ENCODE measurements around the gene GID8. TPM values are rescaled to one million over a fixed set of nuclear protein-coding genes. Genes with fewer than 3 reads are reported as not detected.

The GID8 gene
- total and polyA plus RNA-seq, 4 donors = 10.2 to 23.6 (median 14.6) TPM

GRCh38 chr20:62963614-62964397 is 25.9 kb downstream of the GID8 start:
- no peak for TF ChIP-seq REST (IDR thresholded peaks at IDR 0.05)
- no peak for TF ChIP-seq JUND (IDR thresholded peaks at IDR 0.05)
- TF ChIP-seq YY1 (IDR thresholded peaks at IDR 0.05) = no peak
- TF ChIP-seq, protein P1, sequence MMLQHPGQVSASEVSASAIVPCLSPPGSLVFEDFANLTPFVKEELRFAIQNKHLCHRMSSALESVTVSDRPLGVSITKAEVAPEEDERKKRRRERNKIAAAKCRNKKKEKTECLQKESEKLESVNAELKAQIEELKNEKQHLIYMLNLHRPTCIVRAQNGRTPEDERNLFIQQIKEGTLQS (IDR thresholded peaks at IDR 0.05) = no peak
- TF ChIP-seq, protein P2, sequence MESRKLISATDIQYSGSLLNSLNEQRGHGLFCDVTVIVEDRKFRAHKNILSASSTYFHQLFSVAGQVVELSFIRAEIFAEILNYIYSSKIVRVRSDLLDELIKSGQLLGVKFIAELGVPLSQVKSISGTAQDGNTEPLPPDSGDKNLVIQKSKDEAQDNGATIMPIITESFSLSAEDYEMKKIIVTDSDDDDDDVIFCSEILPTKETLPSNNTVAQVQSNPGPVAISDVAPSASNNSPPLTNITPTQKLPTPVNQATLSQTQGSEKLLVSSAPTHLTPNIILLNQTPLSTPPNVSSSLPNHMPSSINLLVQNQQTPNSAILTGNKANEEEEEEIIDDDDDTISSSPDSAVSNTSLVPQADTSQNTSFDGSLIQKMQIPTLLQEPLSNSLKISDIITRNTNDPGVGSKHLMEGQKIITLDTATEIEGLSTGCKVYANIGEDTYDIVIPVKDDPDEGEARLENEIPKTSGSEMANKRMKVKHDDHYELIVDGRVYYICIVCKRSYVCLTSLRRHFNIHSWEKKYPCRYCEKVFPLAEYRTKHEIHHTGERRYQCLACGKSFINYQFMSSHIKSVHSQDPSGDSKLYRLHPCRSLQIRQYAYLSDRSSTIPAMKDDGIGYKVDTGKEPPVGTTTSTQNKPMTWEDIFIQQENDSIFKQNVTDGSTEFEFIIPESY (IDR thresholded peaks at IDR 0.05) = no peak
- TF ChIP-seq GABPA (IDR thresholded peaks at IDR 0.05 in 1 of 2, conservative IDR thresholded peaks at IDR 0.05 in 1 of 2) = no peak
- TF ChIP-seq FOXA1 (IDR thresholded peaks at IDR 0.05) = no peak
- no peak for TF ChIP-seq NR2F2 (IDR thresholded peaks at IDR 0.05)
- Histone ChIP-seq H3K27ac (ENCODE audit: low read depth in 1 of 2, low read length in 2 of 2) (no peak overlapping the region), H3K27me3 (ENCODE audit: control insufficient read depth in 4 of 4, insufficient read depth in 4 of 4, low read length in 3 of 4) (no peaks in the 10 kb centered on the region), H3K36me3 (ENCODE audit: control insufficient read depth in 4 of 4, insufficient read depth in 3 of 4, low read depth in 1 of 4, low read length in 3 of 4) (peaks cover 25 to 70% (median 29%) of the 10 kb centered on the region in 4 donors), H3K9me3 (ENCODE audit: control insufficient read depth in 4 of 4, low read length in 3 of 4) (no peaks in the 10 kb centered on the region), H3K9ac (ENCODE audit: low read depth in 1 of 2, low read length in 2 of 2) (no peak overlapping the region), H3K4me1 (ENCODE audit: control insufficient read depth in 4 of 4, insufficient read depth in 4 of 4, low read length in 3 of 4) (peaks cover 1 to 11% (median 2%) of the 10 kb centered on the region in 4 donors), H3K4me3 (ENCODE audit: low read depth in 1 of 3, low read length in 3 of 3) (no peak overlapping the region)
- WGBS = 93% methylated on average over 32 of the region's 32 CpGs
- DNase-seq (ENCODE audit: low spot score) = no peak

DNA sequence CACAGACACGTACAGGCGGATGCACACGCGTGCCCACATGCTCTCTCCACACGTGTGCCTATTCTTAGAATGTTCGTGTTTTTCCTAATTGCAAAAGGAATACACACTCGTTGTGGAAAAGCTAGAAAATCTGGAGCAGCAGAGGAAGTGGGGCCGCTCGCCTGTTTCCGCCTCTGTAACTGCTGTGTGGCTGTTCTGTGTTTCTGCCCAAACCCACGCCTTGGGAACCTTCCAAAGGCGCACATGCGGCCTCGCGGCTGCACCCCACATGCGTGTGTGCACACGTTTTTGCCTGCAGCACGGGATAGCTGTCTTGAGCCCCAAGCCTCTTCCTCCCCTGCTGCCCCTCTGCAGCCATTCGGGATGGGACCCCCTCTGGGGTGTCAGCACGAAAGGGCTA is 26.8 kb downstream of the GID8 start:
- Histone ChIP-seq H3K9ac (ENCODE audit: low read depth in 1 of 2, low read length in 2 of 2) (no peak overlapping the region), H3K36me3 (ENCODE audit: control insufficient read depth in 4 of 4, insufficient read depth in 3 of 4, low read depth in 1 of 4, low read length in 3 of 4) (peaks cover 25 to 62% (median 28%) of the 10 kb centered on the region in 4 donors), H3K4me3 (ENCODE audit: low read depth in 1 of 3, low read length in 3 of 3) (no peak overlapping the region), H3K27me3 (ENCODE audit: control insufficient read depth in 4 of 4, insufficient read depth in 4 of 4, low read length in 3 of 4) (no peaks in the 10 kb centered on the region), H3K4me1 (ENCODE audit: control insufficient read depth in 4 of 4, insufficient read depth in 4 of 4, low read length in 3 of 4) (peaks cover 2 to 11% (median 6%) of the 10 kb centered on the region in 4 donors), H3K27ac (ENCODE audit: low read depth in 1 of 2, low read length in 2 of 2) (no peak overlapping the region), H3K9me3 (ENCODE audit: control insufficient read depth in 4 of 4, low read length in 3 of 4) (no peaks in the 10 kb centered on the region)
- 84% methylated on average over 20 of the region's 20 CpGs for WGBS
- no peak for DNase-seq (ENCODE audit: low spot score)
- TF ChIP-seq GABPA (IDR thresholded peaks at IDR 0.05 in 1 of 2, conservative IDR thresholded peaks at IDR 0.05 in 1 of 2) (no peak), YY1 (IDR thresholded peaks at IDR 0.05) (no peak), REST (IDR thresholded peaks at IDR 0.05) (no peak), EGR1 (IDR thresholded peaks at IDR 0.05; ENCODE audit: low read depth in 2 of 2) (no peak), HNF4A (conservative IDR thresholded peaks at IDR 0.05) (no peak), FOXA2 (IDR thresholded peaks at IDR 0.05) (no peak), SP1 (IDR thresholded peaks at IDR 0.05) (no peak), RXRA (IDR thresholded peaks at IDR 0.05) (no peak), NR2F2 (IDR thresholded peaks at IDR 0.05) (no peak), JUND (IDR thresholded peaks at IDR 0.05) (no peak), HNF4G (IDR thresholded peaks at IDR 0.05) (no peak)
- TF ChIP-seq, protein P1 (IDR thresholded peaks at IDR 0.05) = no peak
- TF ChIP-seq, protein P3, sequence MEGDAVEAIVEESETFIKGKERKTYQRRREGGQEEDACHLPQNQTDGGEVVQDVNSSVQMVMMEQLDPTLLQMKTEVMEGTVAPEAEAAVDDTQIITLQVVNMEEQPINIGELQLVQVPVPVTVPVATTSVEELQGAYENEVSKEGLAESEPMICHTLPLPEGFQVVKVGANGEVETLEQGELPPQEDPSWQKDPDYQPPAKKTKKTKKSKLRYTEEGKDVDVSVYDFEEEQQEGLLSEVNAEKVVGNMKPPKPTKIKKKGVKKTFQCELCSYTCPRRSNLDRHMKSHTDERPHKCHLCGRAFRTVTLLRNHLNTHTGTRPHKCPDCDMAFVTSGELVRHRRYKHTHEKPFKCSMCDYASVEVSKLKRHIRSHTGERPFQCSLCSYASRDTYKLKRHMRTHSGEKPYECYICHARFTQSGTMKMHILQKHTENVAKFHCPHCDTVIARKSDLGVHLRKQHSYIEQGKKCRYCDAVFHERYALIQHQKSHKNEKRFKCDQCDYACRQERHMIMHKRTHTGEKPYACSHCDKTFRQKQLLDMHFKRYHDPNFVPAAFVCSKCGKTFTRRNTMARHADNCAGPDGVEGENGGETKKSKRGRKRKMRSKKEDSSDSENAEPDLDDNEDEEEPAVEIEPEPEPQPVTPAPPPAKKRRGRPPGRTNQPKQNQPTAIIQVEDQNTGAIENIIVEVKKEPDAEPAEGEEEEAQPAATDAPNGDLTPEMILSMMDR (IDR thresholded peaks at IDR 0.05; ENCODE audit: low read depth, low read length, missing input control) = no peak
- TF ChIP-seq, protein P4, sequence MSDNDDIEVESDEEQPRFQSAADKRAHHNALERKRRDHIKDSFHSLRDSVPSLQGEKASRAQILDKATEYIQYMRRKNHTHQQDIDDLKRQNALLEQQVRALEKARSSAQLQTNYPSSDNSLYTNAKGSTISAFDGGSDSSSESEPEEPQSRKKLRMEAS (IDR thresholded peaks at IDR 0.05) = no peak

All from liver (tissue), 9 donors.